Fibroblast of mammary gland (primary cell): Measurements from ENCODE around the gene OPRL1.

Experiments used
- DNase-seq: peaks from one replicate; pipeline ENCODE4 v3.0.0-alpha.2; 2010; ENCODE audit warnings: low read depth
- H3K4me3 ChIP-seq: 2 replicates; pipeline ENCODE4 v1.5.1; 2011; ENCODE audit warnings: low read depth, mild to moderate bottlenecking, low read length, moderate library complexity; ENCODE audit not compliant: control insufficient read depth
- CTCF ChIP-seq: conservative IDR thresholded peaks from 2 replicates; pipeline ENCODE4 v1.5.1; 2011; ENCODE audit warnings: low read depth, low read length, inconsistent platforms; ENCODE audit not compliant: control insufficient read depth, insufficient read depth

The OPRL1 gene

GRCh38 chr20:64052326-64052722 lies 27.6 kb upstream of the OPRL1 start:
- H3K4me3 ChIP-seq, result no peak overlapping the region
- no peak for TF ChIP-seq CTCF
- no peak for DNase-seq

GRCh38 chr20:64052987-64053840 lies 26.7 kb upstream of the OPRL1 start:
- DNase-seq, result no peak
- no peak for TF ChIP-seq CTCF
- H3K4me3 ChIP-seq, result no peak overlapping the region

- TF ChIP-seq CTCF, result no peak
- no peak for DNase-seq
- H3K4me3 ChIP-seq, result no peak overlapping the region
These were observed 25.8 kb upstream of the OPRL1 start for GRCh38 chr20:64053841-64054661.

GRCh38 chr20:64055396-64055892 lies 24.4 kb upstream of the OPRL1 start:
- TF ChIP-seq CTCF, result no peak
- H3K4me3 ChIP-seq, result no peak overlapping the region
- no peak for DNase-seq

GRCh38 chr20:64055893-64056638 lies 23.8 kb upstream of the OPRL1 start:
- TF ChIP-seq CTCF, result no peak
- no peak for DNase-seq
- no peak overlapping the region for H3K4me3 ChIP-seq

- DNase-seq, result no peak
- H3K4me3 ChIP-seq, result no peak overlapping the region
- no peak for TF ChIP-seq CTCF
These were observed 23.3 kb upstream of the OPRL1 start for GRCh38 chr20:64056639-64056888.
